Activated T-helper 2 cell treated with anti-CD3 and anti-CD28 coated beads, Interferon-gamma antibody, Interleukin-2, Interleukin-4, amounts not matched to agents 10 μg/mL and 5 μg/mL and 100 μg/mL, durations not matched to agents 14 hours and 24 hours and 36 hours (primary cell): ENCODE data around the gene SETBP1. TPM values are rescaled to one million over a fixed set of nuclear protein-coding genes. Genes with fewer than 3 reads are reported as not detected.

Experiments
- DNase-seq: peaks from one replicate; pipeline ENCODE4 v3.0.0; 2021; ENCODE audit warnings: low spot score
- H3K27ac Mint-ChIP-seq: one replicate; pipeline ENCODE4 v1.8.0; 2021; ENCODE audit warnings: mixed read lengths
- H3K27me3 Mint-ChIP-seq: one replicate; pipeline ENCODE4 v1.8.0; 2021; ENCODE audit warnings: low read depth, mixed read lengths
- H3K36me3 Mint-ChIP-seq: one replicate; pipeline ENCODE4 v1.8.0; 2021; ENCODE audit warnings: low read depth, mixed read lengths
- H3K4me1 Mint-ChIP-seq: one replicate; pipeline ENCODE4 v1.8.0; 2021; ENCODE audit warnings: low read depth, mixed read lengths
- H3K4me3 Mint-ChIP-seq: one replicate; pipeline ENCODE4 v1.8.0; 2021; ENCODE audit warnings: low read depth, mild to moderate bottlenecking, moderate library complexity, mixed read lengths
- H3K9me3 Mint-ChIP-seq: one replicate; pipeline ENCODE4 v1.8.0; 2021; ENCODE audit warnings: mixed read lengths
- intact Hi-C: fragments of 100-400 bp; cut with micrococcal nuclease; formaldehyde crosslinking; loops from one replicate; pipeline ENCODE4 v1.15.1; 2023
- total RNA-seq: library from RNA; stranded (reverse); gene quantifications from 2 replicates; pipeline ENCODE4 v1.2.3, GENCODE V29; 2022

The SETBP1 gene
- total RNA-seq, 1 donor from 2014 or later: 27.4 TPM

- H3K4me3 Mint-ChIP-seq: no peak overlapping the region
- no peak for DNase-seq
- H3K9me3 Mint-ChIP-seq: no peaks in the 10 kb centered on the region
- no peak overlapping the region for H3K27ac Mint-ChIP-seq
- H3K36me3 Mint-ChIP-seq: no peaks in the 10 kb centered on the region
- H3K4me1 Mint-ChIP-seq: peaks cover 4% of the 10 kb centered on the region
- intact Hi-C loops: loop anchor here (5.0 kb wide), 1 partner anchor 297 kb away; no protein-coding TSS in a partner anchor
- no peaks in the 10 kb centered on the region for H3K27me3 Mint-ChIP-seq
Observed at GRCh38 chr18:44974174-44974573, 293.5 kb downstream of the SETBP1 start.

GRCh38 chr18:44977856-44978255 is 297.2 kb downstream of the SETBP1 start:
- Mint-ChIP-seq H3K9me3 (no peaks in the 10 kb centered on the region), H3K4me3 (no peak overlapping the region), H3K36me3 (no peaks in the 10 kb centered on the region), H3K27me3 (no peaks in the 10 kb centered on the region), H3K27ac (no peak overlapping the region), H3K4me1 (peaks cover 4% of the 10 kb centered on the region)
- intact Hi-C loops: no loop called here
- DNase-seq: no peak

GRCh38 chr18:44979748-44980147 is 299.1 kb downstream of the SETBP1 start:
- no peak overlapping the region for H3K4me3 Mint-ChIP-seq
- intact Hi-C loops: no loop called here

GRCh38 chr18:44981121-44981520 is 300.4 kb downstream of the SETBP1 start:
- H3K9me3 Mint-ChIP-seq: no peaks in the 10 kb centered on the region
- H3K27me3 Mint-ChIP-seq: no peaks in the 10 kb centered on the region
- no peak overlapping the region for H3K4me3 Mint-ChIP-seq
- intact Hi-C loops: no loop called here
- no peak overlapping the region for H3K27ac Mint-ChIP-seq
- DNase-seq: no peak
- no peaks in the 10 kb centered on the region for H3K4me1 Mint-ChIP-seq
- no peaks in the 10 kb centered on the region for H3K36me3 Mint-ChIP-seq

More at GRCh38 chr18:44979748-44980147, 299.1 kb downstream of the SETBP1 start:
- H3K27ac Mint-ChIP-seq: no peak overlapping the region
- H3K9me3 Mint-ChIP-seq: no peaks in the 10 kb centered on the region
- H3K27me3 Mint-ChIP-seq: no peaks in the 10 kb centered on the region
- no peaks in the 10 kb centered on the region for H3K4me1 Mint-ChIP-seq
- no peaks in the 10 kb centered on the region for H3K36me3 Mint-ChIP-seq
- no peak for DNase-seq

- no peak for DNase-seq
- Mint-ChIP-seq H3K27ac (no peak overlapping the region), H3K4me3 (no peak overlapping the region), H3K9me3 (peaks cover 7% of the 10 kb centered on the region), H3K27me3 (no peaks in the 10 kb centered on the region), H3K4me1 (no peaks in the 10 kb centered on the region), H3K36me3 (no peaks in the 10 kb centered on the region)
- intact Hi-C loops: no loop called here
Observed at GRCh38 chr18:44986933-44987332, 306.2 kb downstream of the SETBP1 start.

GRCh38 chr18:44987371-44987770 is 306.7 kb downstream of the SETBP1 start:
- Mint-ChIP-seq H3K4me1 (no peaks in the 10 kb centered on the region), H3K36me3 (no peaks in the 10 kb centered on the region), H3K27me3 (no peaks in the 10 kb centered on the region), H3K9me3 (peaks cover 7% of the 10 kb centered on the region), H3K27ac (no peak overlapping the region), H3K4me3 (no peak overlapping the region)
- no peak for DNase-seq
- intact Hi-C loops: no loop called here

DNA sequence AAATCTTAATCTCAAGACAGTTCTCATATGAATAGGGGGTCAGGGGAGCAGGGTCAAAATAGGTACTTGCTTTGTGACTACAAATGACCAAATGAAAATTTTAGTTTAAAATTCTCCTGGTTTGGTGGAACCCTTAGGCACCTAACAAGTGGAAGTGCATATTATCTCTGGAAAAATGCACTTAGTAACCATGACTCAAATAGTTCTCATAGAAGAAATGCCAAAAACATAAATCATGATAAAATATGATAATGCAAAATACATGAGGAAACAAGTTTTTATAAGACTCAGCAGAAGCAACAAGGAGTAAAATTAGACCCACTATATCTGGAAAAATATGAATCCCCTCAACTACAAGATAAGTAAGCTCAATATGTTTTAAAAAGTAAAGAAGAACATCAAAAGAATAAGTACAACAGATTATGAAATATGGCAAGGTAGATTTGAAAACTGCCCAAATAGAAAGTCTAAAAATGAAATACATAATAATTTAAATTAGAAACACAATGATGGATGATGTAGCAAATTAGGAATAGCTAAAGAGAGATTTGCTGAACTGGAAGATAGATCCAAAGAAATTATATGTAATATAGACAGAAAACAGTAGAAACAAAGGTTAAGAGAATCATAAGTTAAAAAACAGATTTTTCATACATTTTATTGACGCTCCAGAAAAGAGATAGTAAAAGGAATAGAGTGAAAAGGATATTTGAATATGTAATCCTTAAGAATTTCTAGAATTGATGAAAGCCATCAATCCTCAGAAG is 308.3 kb downstream of the SETBP1 start:
- Mint-ChIP-seq H3K4me3 (no peak overlapping the region), H3K27me3 (no peaks in the 10 kb centered on the region), H3K36me3 (no peaks in the 10 kb centered on the region), H3K9me3 (peaks cover 7% of the 10 kb centered on the region), H3K4me1 (no peaks in the 10 kb centered on the region), H3K27ac (no peak overlapping the region)
- intact Hi-C loops: no loop called here
- no peak for DNase-seq

- DNase-seq: no peak
- Mint-ChIP-seq H3K36me3 (no peaks in the 10 kb centered on the region), H3K27ac (no peak overlapping the region), H3K9me3 (peaks cover 3% of the 10 kb centered on the region), H3K4me1 (no peaks in the 10 kb centered on the region), H3K4me3 (no peak overlapping the region), H3K27me3 (no peaks in the 10 kb centered on the region)
- intact Hi-C loops: no loop called here
Observed at GRCh38 chr18:44996261-44996660, 315.6 kb downstream of the SETBP1 start.

- Mint-ChIP-seq H3K27ac (no peak overlapping the region), H3K4me1 (no peaks in the 10 kb centered on the region), H3K9me3 (peaks cover 3% of the 10 kb centered on the region), H3K4me3 (no peak overlapping the region), H3K27me3 (no peaks in the 10 kb centered on the region), H3K36me3 (no peaks in the 10 kb centered on the region)
- intact Hi-C loops: no loop called here
- DNase-seq: no peak
Observed at GRCh38 chr18:44997174-44997573, 316.5 kb downstream of the SETBP1 start.

- no peaks in the 10 kb centered on the region for H3K27me3 Mint-ChIP-seq
- DNase-seq: no peak
- peaks cover 3% of the 10 kb centered on the region for H3K9me3 Mint-ChIP-seq
- no peak overlapping the region for H3K4me3 Mint-ChIP-seq
- no peaks in the 10 kb centered on the region for H3K36me3 Mint-ChIP-seq
- intact Hi-C loops: no loop called here
- H3K27ac Mint-ChIP-seq: no peak overlapping the region
- H3K4me1 Mint-ChIP-seq: no peaks in the 10 kb centered on the region
Observed at GRCh38 chr18:44998360-44998759, 317.7 kb downstream of the SETBP1 start.

GRCh38 chr18:45004546-45005080 is 323.9 kb downstream of the SETBP1 start:
- no peak overlapping the region for H3K27ac Mint-ChIP-seq
- intact Hi-C loops: no loop called here
- no peak for DNase-seq
- H3K4me1 Mint-ChIP-seq: peaks cover 10% of the 10 kb centered on the region
- no peaks in the 10 kb centered on the region for H3K9me3 Mint-ChIP-seq
- no peaks in the 10 kb centered on the region for H3K36me3 Mint-ChIP-seq
- no peak overlapping the region for H3K4me3 Mint-ChIP-seq
- H3K27me3 Mint-ChIP-seq: no peaks in the 10 kb centered on the region

GRCh38 chr18:45006934-45007333 is 326.2 kb downstream of the SETBP1 start:
- Mint-ChIP-seq H3K36me3 (no peaks in the 10 kb centered on the region), H3K4me3 (no peak overlapping the region), H3K27me3 (no peaks in the 10 kb centered on the region), H3K27ac (no peak overlapping the region), H3K4me1 (peaks cover 15% of the 10 kb centered on the region), H3K9me3 (no peaks in the 10 kb centered on the region)
- intact Hi-C loops: no loop called here
- DNase-seq: no peak

DNA sequence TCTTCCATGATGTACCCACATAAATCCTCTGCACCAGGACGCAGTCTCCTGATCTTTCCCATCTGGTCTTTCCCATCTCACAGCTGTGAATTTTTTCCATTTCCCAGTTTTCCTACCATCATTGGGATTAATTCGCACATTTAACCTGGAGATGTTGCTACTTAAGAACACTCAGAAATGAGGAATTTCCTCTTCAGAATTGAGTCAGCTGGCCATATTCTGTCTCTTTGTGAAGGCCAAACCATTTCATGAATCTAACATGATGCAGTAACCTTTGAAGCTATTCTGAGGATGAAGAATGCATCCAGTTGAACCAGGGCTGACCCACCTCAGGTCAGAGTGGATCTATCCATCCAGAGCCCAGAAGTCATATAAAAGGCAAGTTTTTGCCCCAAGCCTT is 326.8 kb downstream of the SETBP1 start:
- no peaks in the 10 kb centered on the region for H3K36me3 Mint-ChIP-seq
- H3K4me3 Mint-ChIP-seq: no peak overlapping the region
- no peak for DNase-seq
- peaks cover 15% of the 10 kb centered on the region for H3K4me1 Mint-ChIP-seq
- intact Hi-C loops: no loop called here
- H3K9me3 Mint-ChIP-seq: no peaks in the 10 kb centered on the region
- no peaks in the 10 kb centered on the region for H3K27me3 Mint-ChIP-seq
- no peak overlapping the region for H3K27ac Mint-ChIP-seq
